A549 (cell line): Measurements from ENCODE around the gene GOPC.

Experiments
- BHLHE40 ChIP-seq: IDR thresholded peaks from 2 replicates; pipeline ENCODE4 v1.6.1; 2012; ENCODE audit warnings: low read depth, low read length, inconsistent platforms
- CEBPB ChIP-seq, 2 experiments: fragments of >200 bp in 1 of 2; sonication (Bioruptor Twin) in 1 of 2; formaldehyde crosslinking in 1 of 2; IDR thresholded peaks; 2 replicates each; pipeline ENCODE4 v1.6.1; 2012 to 2016
- CTCF ChIP-seq: fragments of >200 bp; sonication (Bioruptor Twin); formaldehyde crosslinking; IDR thresholded peaks from 3 replicates; pipeline ENCODE4 v1.5.1; 2016
- EHMT2 ChIP-seq: fragments of 200-600 bp; sonication (generic); IDR thresholded peaks from 2 replicates; pipeline ENCODE4 v1.6.1; 2016; ENCODE audit warnings: antibody characterized with exemption, low read depth, mild to moderate bottlenecking, moderate library complexity
- EP300 ChIP-seq, 2 experiments: fragments of >200 bp; sonication (Bioruptor Twin); formaldehyde crosslinking; IDR thresholded peaks; 2 replicates in 1 of 2; 3 replicates in 1 of 2; pipeline ENCODE4 v1.6.1; 2016 to 2017
- FOSB ChIP-seq: fragments of 250-450 bp; sonication (Bioruptor Pico); IDR thresholded peaks from 2 replicates; pipeline ENCODE4 v1.5.0; 2020; ENCODE audit warnings: mild to moderate bottlenecking, moderate library complexity
- HMGXB4 ChIP-seq: fragments of 250-450 bp; sonication (Bioruptor Pico); IDR thresholded peaks from 2 replicates; pipeline ENCODE4 v1.5.0; 2021; ENCODE audit warnings: mild to moderate bottlenecking, moderate library complexity, borderline replicate concordance
- JUN ChIP-seq, 2 experiments: fragments of >200 bp; sonication (Bioruptor Twin); formaldehyde crosslinking; IDR thresholded peaks; 2 replicates in 1 of 2; 3 replicates in 1 of 2; pipeline ENCODE4 v1.6.1; 2016 to 2017
- KDM5A ChIP-seq: fragments of 200-600 bp; sonication (generic); IDR thresholded peaks from 2 replicates; pipeline ENCODE4 v1.6.1; 2016; ENCODE audit warnings: antibody characterized with exemption, mild to moderate bottlenecking
- MYC ChIP-seq: IDR thresholded peaks from 2 replicates; pipeline ENCODE4 v1.6.1; 2012; ENCODE audit warnings: mild to moderate bottlenecking, inconsistent platforms, low read length, improper control_type of control experiment, borderline replicate concordance
- PBX3 ChIP-seq: IDR thresholded peaks from 2 replicates; pipeline ENCODE4 v1.6.1; 2012
- ZNF302 ChIP-seq: fragments of 250-450 bp; sonication (Bioruptor Pico); IDR thresholded peaks from 2 replicates; pipeline ENCODE4 v1.9.0; 2021; ENCODE audit warnings: inconsistent platforms, mild to moderate bottlenecking, moderate library complexity

GRCh38 chr6:117557951-117558350, 44.4 kb downstream of the GOPC start:
- TF ChIP-seq EHMT2 = no peak
- no peak for TF ChIP-seq FOSB
- TF ChIP-seq CTCF = no peak
- no peak for TF ChIP-seq EP300 (IDR thresholded peaks at IDR 0.05)
- TF ChIP-seq PBX3 = no peak
- TF ChIP-seq BHLHE40 = no peak
- TF ChIP-seq HMGXB4 = no peak
- TF ChIP-seq KDM5A = no peak
- TF ChIP-seq JUN (IDR thresholded peaks at IDR 0.05) = no peak
- no peak for TF ChIP-seq ZNF302
- TF ChIP-seq MYC = no peak
- no peak for TF ChIP-seq CEBPB (IDR thresholded peaks at IDR 0.05)
